Skeletal muscle satellite cell (primary cell): Measurements from ENCODE around the gene XPC. TPM values are rescaled to one million over a fixed set of nuclear protein-coding genes. Genes with fewer than 3 reads are reported as not detected.
"Not testable (repeated sequence)": the region's sequence is repeated elsewhere in the genome, so short reads cannot be mapped to it uniquely, and the experiment has no call there.

Experiments used
- H3K27me3 ChIP-seq: 2 replicates; pipeline ENCODE4 v1.7.0; 2013; ENCODE audit warnings: low read length; ENCODE audit not compliant: control insufficient read depth, insufficient read depth
- H3K36me3 ChIP-seq: 2 replicates; pipeline ENCODE4 v1.7.0; 2013; ENCODE audit warnings: mild to moderate bottlenecking, control low read depth, low read length; ENCODE audit not compliant: insufficient read depth
- H3K4me1 ChIP-seq: 2 replicates; pipeline ENCODE4 v1.7.0; 2013; ENCODE audit warnings: low read length; ENCODE audit not compliant: control insufficient read depth, insufficient read depth
- H3K4me2 ChIP-seq: 2 replicates; pipeline ENCODE4 v1.7.0; 2013; ENCODE audit warnings: mild to moderate bottlenecking, low read length
- H3K4me3 ChIP-seq: 2 replicates; pipeline ENCODE4 v1.7.0; 2013; ENCODE audit warnings: low read length
- H3K9ac ChIP-seq: 2 replicates; pipeline ENCODE4 v1.7.0; 2013; ENCODE audit warnings: mild to moderate bottlenecking, low read depth, low read length, moderate library complexity
- H3K9me3 ChIP-seq: replicated peaks from 2 replicates; pipeline ENCODE4 v1.7.0; 2013; ENCODE audit warnings: mild to moderate bottlenecking, control low read depth, low read length
- total RNA-seq: library from RNA; depleted of rRNA; stranded (reverse); fragments of >200 nt; gene quantifications from 2 replicates; pipeline ENCODE4 v1.2.3, GENCODE V29; 2012; rRNA removed

XPC gene
- total RNA-seq: 19.9 and 31.9 TPM in 2 replicates

GRCh38 chr3:14178247-14179113, at the start of gene XPC, which contains the start of gene LSM3:
Gene XPC (minus strand): TSS chr3:14178601. CDS start chr3:14178568, 33 bp downstream.
Gene LSM3 (plus strand): TSS chr3:14178817. CDS start chr3:14178861, 44 bp downstream.
- H3K36me3 ChIP-seq: peaks cover 14% of the 10 kb centered on the region
- peak within 1 kb of the TSS; percentile 95 for H3K9ac ChIP-seq
- H3K4me3 ChIP-seq: peak within 1 kb of the TSS; percentile 83
- peaks cover 18% of the 10 kb centered on the region for H3K4me1 ChIP-seq
- H3K27me3 ChIP-seq: no peaks in the 10 kb centered on the region
- H3K9me3 ChIP-seq: no peaks in the 10 kb centered on the region
- H3K4me2 ChIP-seq: peak within 1 kb of the TSS; percentile 83

- no peak overlapping the region for H3K4me3 ChIP-seq
- H3K9me3 ChIP-seq: no peaks in the 10 kb centered on the region
- H3K4me2 ChIP-seq: no peak overlapping the region
- H3K36me3 ChIP-seq: no peaks in the 10 kb centered on the region
- peaks cover 4% of the 10 kb centered on the region for H3K27me3 ChIP-seq
- no peak overlapping the region for H3K9ac ChIP-seq
- H3K4me1 ChIP-seq: peaks cover 6% of the 10 kb centered on the region
Measured at GRCh38 chr3:14227856-14228255, 49.5 kb upstream of the XPC start.

GRCh38 chr3:14226351-14226750, 48.0 kb upstream of the XPC start:
- not testable (repeated sequence) for H3K36me3 ChIP-seq, H3K4me3 ChIP-seq, H3K9me3 ChIP-seq, H3K4me2 ChIP-seq, H3K9ac ChIP-seq, H3K4me1 ChIP-seq, H3K27me3 ChIP-seq

- Histone ChIP-seq H3K27me3 (no peaks in the 10 kb centered on the region), H3K9ac (no peak overlapping the region), H3K36me3 (no peaks in the 10 kb centered on the region), H3K4me3 (no peak overlapping the region), H3K9me3 (no peaks in the 10 kb centered on the region), H3K4me1 (peaks cover 6% of the 10 kb centered on the region), H3K4me2 (no peak overlapping the region)
Measured at GRCh38 chr3:14225421-14225820, 47.0 kb upstream of the XPC start.

GRCh38 chr3:14224895-14225294, 46.5 kb upstream of the XPC start:
- no peak overlapping the region for H3K9ac ChIP-seq
- peaks cover 6% of the 10 kb centered on the region for H3K4me1 ChIP-seq
- H3K9me3 ChIP-seq: no peaks in the 10 kb centered on the region
- no peaks in the 10 kb centered on the region for H3K27me3 ChIP-seq
- H3K36me3 ChIP-seq: no peaks in the 10 kb centered on the region
- H3K4me3 ChIP-seq: no peak overlapping the region
- no peak overlapping the region for H3K4me2 ChIP-seq

- Histone ChIP-seq H3K36me3 (no peaks in the 10 kb centered on the region), H3K9ac (no peak overlapping the region), H3K9me3 (no peaks in the 10 kb centered on the region), H3K4me1 (peaks cover 6% of the 10 kb centered on the region), H3K4me2 (no peak overlapping the region), H3K27me3 (no peaks in the 10 kb centered on the region), H3K4me3 (no peak overlapping the region)
Measured at GRCh38 chr3:14223595-14223994, 45.2 kb upstream of the XPC start.

- Histone ChIP-seq H3K27me3 (no peaks in the 10 kb centered on the region), H3K4me3 (no peak overlapping the region), H3K4me2 (no peak overlapping the region), H3K9me3 (no peaks in the 10 kb centered on the region), H3K36me3 (no peaks in the 10 kb centered on the region), H3K9ac (no peak overlapping the region), H3K4me1 (peaks cover 6% of the 10 kb centered on the region)
Measured at GRCh38 chr3:14222900-14223594, 44.6 kb upstream of the XPC start.

GRCh38 chr3:14222457-14222856, 44.1 kb upstream of the XPC start:
- Histone ChIP-seq H3K9me3 (no peaks in the 10 kb centered on the region), H3K9ac (no peak overlapping the region), H3K4me2 (no peak overlapping the region), H3K36me3 (no peaks in the 10 kb centered on the region), H3K4me1 (peaks cover 6% of the 10 kb centered on the region), H3K4me3 (no peak overlapping the region), H3K27me3 (no peaks in the 10 kb centered on the region)

GRCh38 chr3:14221902-14222301, 43.5 kb upstream of the XPC start:
- Histone ChIP-seq H3K4me2 (no peak overlapping the region), H3K27me3 (no peaks in the 10 kb centered on the region), H3K4me3 (no peak overlapping the region), H3K36me3 (no peaks in the 10 kb centered on the region), H3K4me1 (peaks cover 6% of the 10 kb centered on the region), H3K9me3 (no peaks in the 10 kb centered on the region), H3K9ac (no peak overlapping the region)

- H3K27me3 ChIP-seq: no peaks in the 10 kb centered on the region
- no peaks in the 10 kb centered on the region for H3K9me3 ChIP-seq
- no peaks in the 10 kb centered on the region for H3K36me3 ChIP-seq
- no peak overlapping the region for H3K9ac ChIP-seq
- peaks cover 6% of the 10 kb centered on the region for H3K4me1 ChIP-seq
- no peak overlapping the region for H3K4me3 ChIP-seq
- no peak overlapping the region for H3K4me2 ChIP-seq
Measured at GRCh38 chr3:14220933-14221332, 42.5 kb upstream of the XPC start.

- no peak overlapping the region for H3K9ac ChIP-seq
- no peak overlapping the region for H3K4me2 ChIP-seq
- H3K27me3 ChIP-seq: no peaks in the 10 kb centered on the region
- H3K36me3 ChIP-seq: no peaks in the 10 kb centered on the region
- no peaks in the 10 kb centered on the region for H3K9me3 ChIP-seq
- H3K4me1 ChIP-seq: peaks cover 6% of the 10 kb centered on the region
- H3K4me3 ChIP-seq: no peak overlapping the region
Measured at GRCh38 chr3:14218355-14218754, 40.0 kb upstream of the XPC start.
